Osteoblast (primary cell): ENCODE measurements around the gene C14orf119. TPM values are rescaled to one million over a fixed set of nuclear protein-coding genes. Genes with fewer than 3 reads are reported as not detected.

ENCODE experiments used
- DNase-seq: peaks from one replicate; pipeline ENCODE4 v3.0.0; 2011; ENCODE audit warnings: low spot score, mixed read lengths; ENCODE audit not compliant: insufficient read length; ENCODE audit errors: missing footprints
- H2AFZ ChIP-seq: 2 replicates; pipeline ENCODE4 v1.6.0; 2011; ENCODE audit warnings: mild to moderate bottlenecking, low read length
- H3K27ac ChIP-seq: 2 replicates; pipeline ENCODE4 v1.5.1; 2011; ENCODE audit warnings: mild to moderate bottlenecking, low read depth, low read length, moderate library complexity
- H3K27me3 ChIP-seq: 2 replicates; pipeline ENCODE4 v1.6.0; 2012; ENCODE audit warnings: mild to moderate bottlenecking, control low read depth, inconsistent platforms, low read length, moderate library complexity; ENCODE audit not compliant: insufficient read depth
- H3K36me3 ChIP-seq: 2 replicates; pipeline ENCODE4 v1.5.1; 2011; ENCODE audit warnings: mild to moderate bottlenecking, low read length, control low read depth, moderate library complexity; ENCODE audit not compliant: insufficient read depth
- H3K4me1 ChIP-seq: 2 replicates; pipeline ENCODE4 v1.5.1; 2011; ENCODE audit warnings: mild to moderate bottlenecking, low read length, control low read depth, moderate library complexity; ENCODE audit not compliant: insufficient read depth
- H3K4me2 ChIP-seq: 2 replicates; pipeline ENCODE4 v1.6.0; 2011; ENCODE audit warnings: mild to moderate bottlenecking, low read length; ENCODE audit not compliant: insufficient read depth
- H3K4me3 ChIP-seq: fragments of 200-600 bp; sonication (generic); 3 replicates; pipeline ENCODE4 v1.5.1; 2012; ENCODE audit warnings: mild to moderate bottlenecking, low read length, inconsistent platforms; ENCODE audit not compliant: insufficient read depth
- H3K79me2 ChIP-seq: 2 replicates; pipeline ENCODE4 v1.6.0; 2012; ENCODE audit warnings: mild to moderate bottlenecking, low read length, control low read depth, inconsistent platforms; ENCODE audit not compliant: insufficient read depth
- H3K9me3 ChIP-seq: 2 replicates; pipeline ENCODE4 v1.5.1; 2011; ENCODE audit warnings: low read depth, low read length, control low read depth
- H4K20me1 ChIP-seq: 2 replicates; pipeline ENCODE4 v1.6.0; 2012; ENCODE audit warnings: mild to moderate bottlenecking, low read length, control low read depth; ENCODE audit not compliant: insufficient read depth
- total RNA-seq: library from RNA; depleted of rRNA; stranded (reverse); fragments of >200 nt; gene quantifications from 2 replicates; pipeline ENCODE4 v1.2.3, GENCODE V29; 2012
- TF ChIP-seq, protein P1 (sequence below): IDR thresholded peaks from 2 replicates; pipeline ENCODE4 v1.5.1; 2011; ENCODE audit warnings: mild to moderate bottlenecking, low read depth, low read length, moderate library complexity; ENCODE audit errors: extremely low read depth

C14orf119 gene
- total RNA-seq, 1 donor, result 43.1 TPM

GRCh38 chr14:23130871-23131270 lies 35.6 kb downstream of the C14orf119 start:
- Histone ChIP-seq H3K4me3 (no peak overlapping the region), H3K27ac (no peak overlapping the region), H4K20me1 (no peaks in the 10 kb centered on the region), H2AFZ (no peak overlapping the region), H3K36me3 (no peaks in the 10 kb centered on the region), H3K4me2 (no peak overlapping the region), H3K79me2 (no peaks in the 10 kb centered on the region), H3K27me3 (peaks cover 3% of the 10 kb centered on the region), H3K9me3 (no peaks in the 10 kb centered on the region), H3K4me1 (no peaks in the 10 kb centered on the region)
- no peak for DNase-seq
- TF ChIP-seq, protein P1, sequence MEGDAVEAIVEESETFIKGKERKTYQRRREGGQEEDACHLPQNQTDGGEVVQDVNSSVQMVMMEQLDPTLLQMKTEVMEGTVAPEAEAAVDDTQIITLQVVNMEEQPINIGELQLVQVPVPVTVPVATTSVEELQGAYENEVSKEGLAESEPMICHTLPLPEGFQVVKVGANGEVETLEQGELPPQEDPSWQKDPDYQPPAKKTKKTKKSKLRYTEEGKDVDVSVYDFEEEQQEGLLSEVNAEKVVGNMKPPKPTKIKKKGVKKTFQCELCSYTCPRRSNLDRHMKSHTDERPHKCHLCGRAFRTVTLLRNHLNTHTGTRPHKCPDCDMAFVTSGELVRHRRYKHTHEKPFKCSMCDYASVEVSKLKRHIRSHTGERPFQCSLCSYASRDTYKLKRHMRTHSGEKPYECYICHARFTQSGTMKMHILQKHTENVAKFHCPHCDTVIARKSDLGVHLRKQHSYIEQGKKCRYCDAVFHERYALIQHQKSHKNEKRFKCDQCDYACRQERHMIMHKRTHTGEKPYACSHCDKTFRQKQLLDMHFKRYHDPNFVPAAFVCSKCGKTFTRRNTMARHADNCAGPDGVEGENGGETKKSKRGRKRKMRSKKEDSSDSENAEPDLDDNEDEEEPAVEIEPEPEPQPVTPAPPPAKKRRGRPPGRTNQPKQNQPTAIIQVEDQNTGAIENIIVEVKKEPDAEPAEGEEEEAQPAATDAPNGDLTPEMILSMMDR, result no peak

DNA sequence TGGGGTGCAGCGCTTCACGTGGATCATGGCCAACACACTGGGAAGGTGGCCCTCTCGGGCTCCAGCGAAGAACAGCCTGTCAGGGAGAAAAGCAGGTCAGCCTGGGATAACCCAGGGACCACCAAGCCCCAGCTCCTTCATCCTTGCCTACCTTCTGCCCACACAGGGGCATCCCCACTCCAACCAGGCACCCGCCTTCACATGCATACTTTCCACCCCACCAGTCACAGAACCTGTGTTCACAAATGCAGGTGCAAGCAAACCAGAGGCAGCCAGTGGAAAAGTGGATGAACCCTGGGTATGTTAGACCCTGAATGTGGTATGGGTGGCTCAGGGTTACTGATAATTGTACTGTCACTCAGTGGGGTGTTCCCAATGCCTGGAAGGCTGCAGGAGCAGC lies 36.2 kb downstream of the C14orf119 start:
- no peak overlapping the region for H3K27ac ChIP-seq
- H3K79me2 ChIP-seq, result no peaks in the 10 kb centered on the region
- H3K27me3 ChIP-seq, result peaks cover 3% of the 10 kb centered on the region
- H3K4me3 ChIP-seq, result no peak overlapping the region
- H3K4me1 ChIP-seq, result no peaks in the 10 kb centered on the region
- no peak overlapping the region for H2AFZ ChIP-seq
- TF ChIP-seq, protein P1, result no peak
- no peaks in the 10 kb centered on the region for H4K20me1 ChIP-seq
- no peak overlapping the region for H3K4me2 ChIP-seq
- H3K36me3 ChIP-seq, result no peaks in the 10 kb centered on the region
- no peaks in the 10 kb centered on the region for H3K9me3 ChIP-seq
- DNase-seq, result no peak

DNA sequence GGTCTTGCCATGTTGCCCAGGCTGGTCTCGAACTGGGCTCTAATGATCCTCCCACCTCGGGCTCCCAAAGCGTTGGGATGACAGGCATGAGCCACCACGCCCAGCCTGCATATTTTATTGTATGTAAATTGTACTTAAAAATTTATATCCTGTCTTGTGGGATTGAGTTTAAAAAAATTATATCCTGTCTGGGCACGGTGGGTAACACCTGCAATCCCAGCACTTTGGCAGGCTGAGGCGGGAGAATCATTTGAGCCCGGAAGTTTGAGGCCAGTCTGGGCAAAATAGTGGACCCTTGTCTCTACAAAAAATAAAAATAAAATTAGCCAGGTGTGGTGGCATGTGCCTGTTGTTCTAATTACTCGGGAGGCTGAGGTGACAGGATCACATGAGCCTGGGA lies 37.7 kb downstream of the C14orf119 start:
- Histone ChIP-seq H3K36me3 (no peaks in the 10 kb centered on the region), H3K4me2 (no peak overlapping the region), H3K27ac (no peak overlapping the region), H3K27me3 (peaks cover 3% of the 10 kb centered on the region), H3K79me2 (no peaks in the 10 kb centered on the region), H4K20me1 (no peaks in the 10 kb centered on the region), H3K9me3 (no peaks in the 10 kb centered on the region), H3K4me1 (no peaks in the 10 kb centered on the region), H2AFZ (no peak overlapping the region), H3K4me3 (no peak overlapping the region)
- no peak for DNase-seq
- TF ChIP-seq, protein P1, result no peak

DNA sequence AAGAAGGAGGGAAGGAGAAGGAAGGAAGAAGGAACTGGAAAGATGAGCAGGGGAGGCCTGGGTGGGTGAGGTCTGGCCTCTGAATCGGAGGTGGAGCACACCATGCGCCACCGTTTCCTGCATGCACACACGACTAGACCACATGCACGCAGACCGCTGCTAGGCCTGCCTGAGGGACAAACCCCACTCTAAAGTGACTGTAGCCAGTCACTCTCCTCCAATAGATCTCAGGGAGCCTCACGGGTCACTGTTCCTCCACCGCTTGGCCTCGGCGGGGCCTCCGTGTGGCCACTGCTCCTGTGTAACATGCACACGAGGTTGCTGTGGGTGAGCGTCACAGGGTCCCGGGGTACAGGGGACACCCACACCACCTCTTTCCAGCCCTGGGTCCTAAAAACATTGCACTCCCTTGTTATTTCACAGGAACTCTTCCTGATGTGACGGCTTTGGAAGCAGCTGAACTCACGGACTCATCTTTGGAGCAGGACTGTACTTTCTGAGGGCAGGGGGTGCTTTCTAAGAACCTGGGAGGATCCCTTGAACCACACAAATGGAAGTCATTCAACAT lies 41.3 kb downstream of the C14orf119 start:
- TF ChIP-seq, protein P1, result no peak
- Histone ChIP-seq H2AFZ (no peak overlapping the region), H4K20me1 (no peaks in the 10 kb centered on the region), H3K27me3 (no peaks in the 10 kb centered on the region), H3K4me3 (no peak overlapping the region), H3K79me2 (no peaks in the 10 kb centered on the region), H3K36me3 (no peaks in the 10 kb centered on the region), H3K4me1 (no peaks in the 10 kb centered on the region), H3K9me3 (no peaks in the 10 kb centered on the region), H3K4me2 (no peak overlapping the region), H3K27ac (no peak overlapping the region)
- DNase-seq, result no peak
